GM10248 (cell line): Measurements from ENCODE around the gene FMO4.
"Not testable (repeated sequence)": the region's sequence is repeated elsewhere in the genome, so short reads cannot be mapped to it uniquely, and the experiment has no call there.

ENCODE experiments used
- CTCF ChIA-PET: fragments of 300-600 bp; sonication (Branson Sonifier 250); formaldehyde crosslinking; extraction: SDS; loops from one replicate; lab custom pipeline; 2021; ENCODE audit warnings: antibody characterized with exemption; lab: Yijun Ruan, JAX
- POLR2A ChIA-PET: fragments of 350-650 bp; sonication (Branson Sonifier 250); formaldehyde crosslinking; extraction: SDS; loops from one replicate; lab custom pipeline; 2020; ENCODE audit warnings: antibody characterized with exemption; lab: Yijun Ruan, JAX
- DNase-seq: peaks from one replicate; pipeline ENCODE4 v3.0.0; 2012; ENCODE audit errors: extremely low spot score
- TF ChIP-seq, protein P1 (sequence below): IDR thresholded peaks from 2 replicates; pipeline ENCODE4 v1.5.1; 2012; ENCODE audit warnings: mild to moderate bottlenecking, low read depth; ENCODE audit errors: extremely low read depth, missing control alignments, control extremely low read depth

FMO4 gene

DNA sequence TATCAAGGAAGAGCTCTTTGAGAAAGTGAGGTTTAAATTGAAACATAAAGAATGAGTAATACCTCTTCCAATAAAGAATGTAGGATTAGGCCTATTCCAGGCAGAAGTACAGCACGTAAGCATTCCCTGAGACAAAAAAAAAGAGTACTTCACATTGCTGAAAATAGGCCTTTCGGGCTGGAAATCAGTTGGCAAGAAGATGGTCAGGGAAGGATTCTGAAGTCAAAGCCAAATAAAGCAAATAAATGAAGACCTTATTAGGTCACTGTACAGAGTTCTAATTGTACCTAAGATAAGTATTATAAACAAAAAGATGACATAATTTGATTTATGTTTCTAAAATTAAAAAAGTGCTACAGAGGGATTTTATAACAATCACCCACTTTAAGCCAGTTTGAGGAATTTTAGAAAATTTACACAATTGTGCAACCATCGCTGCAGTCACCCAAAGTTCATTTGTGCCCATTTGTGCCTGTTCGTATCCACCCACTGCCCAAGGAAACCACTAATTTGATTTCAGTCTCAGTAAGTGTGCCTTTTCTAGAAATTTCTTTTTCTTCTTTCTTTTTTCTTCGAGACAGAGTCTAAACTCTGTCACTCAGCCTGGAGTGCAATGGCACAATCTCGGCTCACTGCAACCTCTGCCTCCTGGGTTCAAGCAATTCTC is 58.6 kb downstream of the FMO4 start:
- ChIA-PET CTCF (no interaction called here), POLR2A (no interaction called here)
- TF ChIP-seq, protein P1, sequence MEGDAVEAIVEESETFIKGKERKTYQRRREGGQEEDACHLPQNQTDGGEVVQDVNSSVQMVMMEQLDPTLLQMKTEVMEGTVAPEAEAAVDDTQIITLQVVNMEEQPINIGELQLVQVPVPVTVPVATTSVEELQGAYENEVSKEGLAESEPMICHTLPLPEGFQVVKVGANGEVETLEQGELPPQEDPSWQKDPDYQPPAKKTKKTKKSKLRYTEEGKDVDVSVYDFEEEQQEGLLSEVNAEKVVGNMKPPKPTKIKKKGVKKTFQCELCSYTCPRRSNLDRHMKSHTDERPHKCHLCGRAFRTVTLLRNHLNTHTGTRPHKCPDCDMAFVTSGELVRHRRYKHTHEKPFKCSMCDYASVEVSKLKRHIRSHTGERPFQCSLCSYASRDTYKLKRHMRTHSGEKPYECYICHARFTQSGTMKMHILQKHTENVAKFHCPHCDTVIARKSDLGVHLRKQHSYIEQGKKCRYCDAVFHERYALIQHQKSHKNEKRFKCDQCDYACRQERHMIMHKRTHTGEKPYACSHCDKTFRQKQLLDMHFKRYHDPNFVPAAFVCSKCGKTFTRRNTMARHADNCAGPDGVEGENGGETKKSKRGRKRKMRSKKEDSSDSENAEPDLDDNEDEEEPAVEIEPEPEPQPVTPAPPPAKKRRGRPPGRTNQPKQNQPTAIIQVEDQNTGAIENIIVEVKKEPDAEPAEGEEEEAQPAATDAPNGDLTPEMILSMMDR, result no peak
- DNase-seq, result no peak

DNA sequence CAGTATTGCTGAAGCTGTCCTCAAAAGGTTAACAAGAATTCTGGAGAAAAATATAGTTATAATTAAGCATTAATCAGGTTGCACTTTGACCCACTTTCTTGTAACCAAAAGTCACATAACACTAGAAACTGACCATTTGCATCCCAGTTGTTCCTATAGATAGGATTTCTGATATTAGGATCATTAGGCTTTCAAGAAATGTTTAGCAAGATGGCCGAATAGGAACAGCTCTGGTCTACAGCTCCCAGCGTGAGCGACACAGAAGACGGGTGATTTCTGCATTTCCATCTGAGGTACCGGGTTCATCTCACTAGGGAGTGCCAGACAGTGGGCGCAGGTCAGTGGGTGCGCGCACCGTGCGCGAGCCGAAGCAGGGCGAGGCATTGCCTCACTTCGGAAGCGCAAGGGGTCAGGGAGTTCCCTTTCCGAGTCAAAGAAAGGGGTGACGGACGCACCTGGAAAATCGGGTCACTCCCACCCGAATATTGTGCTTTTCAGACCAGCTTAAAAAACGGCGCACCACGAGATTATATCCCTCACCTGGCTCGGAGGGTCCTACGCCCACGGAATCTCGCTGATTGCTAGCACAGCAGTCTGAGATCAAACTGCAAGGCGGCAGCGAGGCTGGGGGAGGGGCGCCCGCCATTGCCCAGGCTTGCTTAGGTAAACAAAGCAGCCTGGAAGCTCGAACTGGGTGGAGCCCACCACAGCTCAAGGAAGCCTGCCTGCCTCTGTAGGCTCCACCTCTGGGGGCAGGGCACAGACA is 59.6 kb downstream of the FMO4 start:
- POLR2A ChIA-PET, CTCF ChIA-PET, DNase-seq: not testable (repeated sequence)

DNA sequence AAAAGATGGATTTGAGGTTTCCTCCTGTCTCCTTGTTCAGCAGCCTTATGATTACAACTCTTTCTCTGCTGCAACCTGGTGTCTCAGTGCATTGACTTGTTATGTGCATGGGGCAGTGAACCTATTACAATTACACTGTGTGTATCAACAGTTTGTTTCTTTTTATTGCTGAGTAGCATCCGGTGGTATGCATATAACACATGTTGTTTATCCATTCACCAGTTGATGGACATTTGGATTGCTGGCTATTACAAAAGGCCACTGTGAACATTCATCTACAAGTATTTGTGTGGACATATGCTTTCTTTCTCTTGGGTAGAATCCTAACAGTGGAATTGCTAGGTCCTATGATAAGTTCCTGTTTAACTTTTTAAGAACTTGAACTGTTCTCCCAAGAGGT is 65.9 kb downstream of the FMO4 start:
- TF ChIP-seq, protein P1, result no peak
- POLR2A ChIA-PET, result no interaction called here
- CTCF ChIA-PET, result no interaction called here
- no peak for DNase-seq

DNA sequence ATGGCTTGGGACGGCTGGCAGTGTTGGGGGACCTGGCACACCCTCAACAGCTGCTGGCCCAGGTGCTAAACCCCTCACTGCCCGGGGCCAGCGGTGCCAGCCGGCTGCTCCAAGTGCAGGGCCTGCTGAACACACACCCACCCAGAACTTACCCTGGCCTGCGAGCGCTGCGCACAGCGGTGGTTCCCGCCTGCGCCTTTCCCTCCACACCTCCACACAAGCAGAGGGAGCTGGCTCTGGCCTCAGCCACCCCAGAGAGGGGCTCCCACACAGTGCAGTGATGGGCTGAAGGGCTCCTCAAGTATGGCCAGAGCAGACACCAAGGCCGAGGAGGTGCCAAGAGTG is 67.9 kb downstream of the FMO4 start:
- no peak for DNase-seq
- TF ChIP-seq, protein P1, result no peak
- ChIA-PET CTCF (interaction anchor here (1.3 kb wide), 1 partner anchor 8 kb away, joined by 3 read pairs; no protein-coding TSS in a partner anchor), POLR2A (no interaction called here)

DNA sequence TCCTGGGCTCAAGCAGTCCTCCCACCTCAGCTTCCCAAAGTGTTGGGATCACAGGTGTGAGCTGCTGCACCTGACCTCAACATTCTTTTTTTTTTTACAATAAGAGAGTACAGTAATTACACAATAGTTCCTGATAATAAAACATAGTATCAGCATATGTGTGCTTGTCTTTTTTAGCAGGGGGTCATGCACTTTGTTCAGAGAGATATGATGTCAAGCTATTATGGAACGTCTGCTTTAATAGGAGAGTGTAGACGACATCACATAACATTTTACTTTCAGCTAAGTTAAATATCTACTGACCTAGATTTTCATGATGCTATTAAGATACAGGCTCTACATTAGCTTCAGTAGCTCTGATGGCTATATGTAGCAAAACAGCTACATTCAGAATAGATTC is 70.5 kb downstream of the FMO4 start:
- no peak for DNase-seq
- TF ChIP-seq, protein P1, result no peak
- POLR2A ChIA-PET, result no interaction called here
- CTCF ChIA-PET, result interaction anchor here (1.3 to 1.5 kb wide), 2 partner anchors 13 to 71 kb away, joined by 4 to 5 read pairs; partner anchors contain the start of gene FMO4

DNA sequence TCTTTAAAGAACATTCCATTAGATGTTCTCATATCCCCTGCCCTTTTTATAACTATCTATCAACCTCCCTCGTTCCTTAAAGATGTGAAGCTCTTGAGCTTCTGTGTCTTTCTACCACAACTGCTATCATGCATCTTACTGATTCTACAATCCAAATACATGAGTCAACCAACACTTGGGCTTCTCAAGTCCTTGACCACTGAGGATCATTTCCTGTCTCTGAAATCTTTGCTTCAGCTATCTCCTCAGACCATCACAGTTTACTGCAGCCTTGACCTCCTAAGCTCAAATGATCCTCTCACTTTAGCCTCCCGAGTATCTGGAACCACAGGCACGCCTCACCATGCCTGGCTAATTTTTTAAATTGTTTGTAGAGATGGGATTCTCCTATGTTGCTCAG is 75.2 kb downstream of the FMO4 start:
- TF ChIP-seq, protein P1, result no peak
- DNase-seq, result no peak
- CTCF ChIA-PET, result interaction anchor here (1.6 kb wide), 1 partner anchor 143 kb away, joined by 4 read pairs; no protein-coding TSS in a partner anchor
- POLR2A ChIA-PET, result no interaction called here

DNA sequence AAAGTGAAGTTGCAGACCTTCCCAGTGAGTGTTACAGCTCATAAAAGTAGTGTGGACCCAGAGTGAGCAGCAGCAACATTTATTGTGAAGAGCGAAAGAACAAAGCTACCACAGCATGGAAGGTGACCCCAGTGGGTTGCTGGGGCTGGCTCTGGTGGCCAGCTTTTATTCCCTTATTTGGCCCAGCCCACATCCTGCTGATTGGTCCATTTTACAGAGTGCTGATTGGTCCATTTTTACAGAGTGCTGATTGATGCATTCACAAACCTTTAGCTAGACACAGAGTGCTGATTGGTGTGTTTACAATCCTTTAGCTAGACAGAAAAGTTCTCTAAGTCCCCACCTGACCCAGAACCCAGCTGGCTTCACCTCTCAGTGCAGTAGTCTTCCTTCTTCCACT is 76.8 kb downstream of the FMO4 start:
- POLR2A ChIA-PET, result not testable (repeated sequence)
- CTCF ChIA-PET, result interaction anchor here (1.3 kb wide), 1 partner anchor 9 kb away, joined by 3 read pairs; no protein-coding TSS in a partner anchor

More for the DNA sequence above, 76.8 kb downstream of the FMO4 start:
- DNase-seq, result not testable (repeated sequence)
